ENCODE results near the gene TMEM167B.
"Not testable (repeated sequence)": the region's sequence is repeated elsewhere in the genome, so short reads cannot be mapped to it uniquely, and the experiment has no call there.

TMEM167B gene

DNA sequence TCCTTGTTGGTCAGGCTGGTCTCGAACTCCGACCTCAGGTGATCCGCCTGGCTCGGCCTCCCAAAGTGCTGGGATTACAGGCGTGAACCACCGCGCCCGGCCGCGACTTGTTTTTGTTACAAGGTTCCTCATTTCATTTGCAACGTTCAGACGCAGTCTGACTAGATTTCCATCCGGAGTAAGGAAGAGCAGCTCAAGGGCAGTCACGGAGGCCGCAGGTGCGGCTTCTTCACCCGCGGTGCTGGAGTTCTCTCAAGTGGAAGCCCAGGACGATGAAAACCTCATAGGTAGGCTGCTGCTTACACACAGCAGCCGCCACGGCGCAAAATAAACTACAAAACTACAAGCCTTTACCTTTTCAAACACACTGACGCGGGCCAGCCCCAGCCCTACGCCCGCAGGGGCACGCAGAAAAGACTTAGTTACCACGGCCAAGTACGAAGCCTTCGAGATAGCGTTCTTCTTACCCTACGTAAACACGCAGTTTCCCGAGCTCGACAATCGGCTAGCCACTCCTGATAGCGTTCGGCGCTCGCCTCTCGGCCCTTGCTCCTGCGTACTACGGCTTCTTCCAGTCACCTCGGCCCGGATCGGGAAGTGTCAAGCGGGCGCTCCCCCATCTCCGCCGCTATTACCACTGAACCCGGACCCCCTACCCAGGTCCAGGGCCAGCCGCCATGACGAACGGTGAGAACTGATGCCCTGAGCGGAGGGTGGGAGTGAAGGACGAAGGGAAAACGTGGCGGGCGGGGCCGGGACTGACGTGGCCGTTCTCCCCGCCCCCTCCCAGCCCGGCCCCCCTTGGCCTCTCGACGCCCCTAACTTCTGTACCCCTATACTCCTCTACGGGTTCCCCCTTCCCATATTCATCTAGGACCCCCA lies at the start of gene TMEM167B:
Gene TMEM167B, plus strand, starts transcription at position 569 of the 882 bp plus-strand sequence. Its CDS starts 109 bp downstream, at position 678.
- peak; percentile 82 for DNase-seq

GRCh38 chr1:109040989-109041620 lies 49.5 kb upstream of the TMEM167B start:
- DNase-seq, result no peak

DNA sequence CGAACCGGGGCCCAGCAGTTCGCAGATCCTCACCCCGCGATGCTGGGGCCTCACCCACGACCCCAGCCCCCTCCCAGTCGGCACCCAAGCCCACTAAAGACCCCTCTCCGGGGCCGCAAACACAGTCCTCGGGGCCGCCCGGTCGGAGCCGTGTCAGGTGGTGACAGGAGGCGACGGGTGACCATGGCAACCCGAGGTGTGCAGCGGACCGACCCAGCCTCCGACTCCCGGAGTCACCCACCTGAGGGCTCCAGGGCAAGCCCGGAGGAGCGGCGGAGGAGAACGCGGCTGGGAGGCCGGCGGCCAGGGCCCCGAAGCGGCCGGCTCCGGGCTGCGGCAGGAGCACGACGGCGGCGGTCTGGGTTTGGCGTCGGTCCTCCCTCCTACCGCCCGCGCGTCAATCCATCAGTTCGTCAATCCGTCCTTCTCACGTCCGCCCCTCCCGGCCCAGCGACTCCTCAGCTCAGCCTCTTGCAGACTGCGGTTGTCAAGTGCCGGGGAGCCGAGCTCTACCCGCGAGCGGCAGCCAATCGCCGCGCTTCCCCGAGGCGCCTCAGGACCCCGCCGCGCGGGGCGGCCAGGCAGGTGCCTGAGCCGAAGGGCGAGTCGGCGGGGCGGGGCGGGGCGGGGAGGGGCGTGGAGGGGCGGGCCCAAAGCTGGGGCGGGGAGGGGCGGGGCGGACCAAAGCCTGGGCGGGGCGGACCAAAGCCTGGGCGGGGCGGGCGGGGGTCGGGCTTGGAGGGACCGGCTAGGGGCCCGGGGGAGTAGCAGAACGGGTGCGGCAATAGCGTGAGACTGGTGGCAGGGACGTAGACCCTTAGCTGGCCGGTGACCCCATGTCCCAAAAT lies 48.7 kb upstream of the TMEM167B start, which contains the start of gene WDR47:
Gene WDR47, minus strand, starts transcription at position 482 of the 848 bp plus-strand sequence. CDS start 18,590 bp downstream, outside the sequence.
- peak; percentile 95 for DNase-seq

- no peak for DNase-seq
Observed at GRCh38 chr1:109045595-109045994, 45.0 kb upstream of the TMEM167B start.

DNA sequence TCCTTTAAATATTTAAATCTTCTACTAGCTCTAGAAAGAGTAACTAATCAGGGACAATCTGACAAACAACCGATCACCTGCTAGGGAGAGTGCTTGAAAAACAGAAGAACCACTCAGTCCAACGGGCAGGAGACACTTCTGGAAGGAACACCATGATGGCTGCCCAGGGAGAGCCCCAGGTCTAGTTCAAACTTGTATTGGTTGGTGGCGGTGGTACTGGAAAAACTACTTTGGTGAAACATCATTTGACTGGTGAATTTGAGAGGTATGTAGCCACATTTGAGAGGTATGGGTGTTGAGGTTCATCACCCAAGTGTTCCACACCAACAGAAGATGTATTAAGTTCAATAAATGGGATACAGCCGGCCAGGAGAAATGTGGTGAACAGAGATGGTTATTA lies 43.9 kb upstream of the TMEM167B start:
- no peak for DNase-seq

DNA sequence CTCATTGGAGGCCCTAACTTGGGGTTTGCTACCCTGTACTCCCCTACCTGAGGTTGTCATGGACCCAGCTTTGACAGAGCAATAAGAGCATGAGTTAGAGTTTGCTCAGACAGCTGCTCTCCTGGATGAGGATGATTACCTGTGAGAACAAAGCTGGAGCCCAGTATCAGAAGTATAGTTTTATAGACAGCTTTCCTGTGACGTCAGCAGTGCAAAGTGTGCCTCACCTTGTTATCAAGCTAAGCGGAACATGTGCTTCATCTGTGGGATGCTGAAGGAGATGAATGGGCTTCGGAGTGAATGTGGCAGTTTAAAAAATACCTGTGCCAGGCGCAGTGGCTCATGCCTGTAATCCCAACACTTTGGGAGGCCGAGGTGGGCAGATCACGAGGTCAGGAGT lies 43.2 kb upstream of the TMEM167B start:
- no peak for DNase-seq

GRCh38 chr1:109048335-109048734 lies 42.2 kb upstream of the TMEM167B start:
- no peak for DNase-seq

DNA sequence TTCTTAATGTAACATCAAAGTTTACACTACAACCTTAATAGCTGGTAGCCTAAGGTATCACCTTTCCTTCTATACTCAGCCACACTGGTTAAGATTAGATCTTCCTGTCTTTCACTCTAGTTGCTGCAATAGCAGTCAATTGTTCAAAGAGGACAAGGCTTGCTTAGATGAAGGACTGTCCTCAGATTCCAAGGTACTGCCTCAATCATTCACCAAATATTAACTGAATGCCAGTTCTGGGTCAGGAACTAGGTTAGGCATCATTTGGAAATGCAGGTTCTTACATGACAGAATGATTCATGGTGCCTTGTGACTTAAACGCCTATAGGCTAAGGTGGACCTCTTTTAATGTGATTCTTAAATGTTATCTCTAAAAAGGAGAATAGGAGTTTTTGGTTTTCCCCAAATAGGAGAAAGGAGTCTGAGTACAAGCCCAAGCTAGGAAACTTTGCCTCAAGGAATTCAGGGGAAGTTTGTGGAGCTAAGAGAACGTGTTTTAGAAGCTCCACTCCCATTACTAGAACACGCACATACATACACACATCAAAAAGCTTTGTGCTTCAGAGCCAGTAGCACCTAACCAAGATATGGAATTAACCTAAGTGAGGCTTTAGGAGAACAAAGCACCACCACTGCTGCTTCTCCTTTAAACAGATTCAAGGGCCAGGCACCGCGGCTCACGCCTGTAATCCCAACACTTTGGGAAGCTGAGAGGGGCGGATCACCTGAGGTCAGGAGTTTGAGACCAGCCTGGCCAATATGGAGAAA lies 40.2 kb upstream of the TMEM167B start:
- no peak for DNase-seq

DNA sequence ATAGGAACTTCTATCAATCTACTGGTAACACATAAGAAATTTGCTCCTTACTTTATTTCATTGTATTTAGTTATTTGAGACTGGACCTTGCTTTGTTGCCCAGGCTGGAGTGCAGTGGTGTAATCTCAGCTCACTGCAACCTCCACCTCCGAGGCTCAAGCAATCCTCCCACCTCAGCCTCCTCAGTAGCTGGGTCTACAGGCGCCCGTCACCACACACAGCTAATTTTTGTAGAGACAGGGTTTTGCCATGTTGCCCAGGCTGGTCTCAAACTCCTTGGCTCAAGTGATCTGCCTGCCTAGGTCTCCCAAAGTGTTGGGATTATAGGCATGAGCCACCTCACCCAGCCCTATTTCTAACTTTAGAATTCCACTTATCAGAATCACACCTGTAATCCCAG lies 38.4 kb upstream of the TMEM167B start:
- not testable (repeated sequence) for DNase-seq

DNA sequence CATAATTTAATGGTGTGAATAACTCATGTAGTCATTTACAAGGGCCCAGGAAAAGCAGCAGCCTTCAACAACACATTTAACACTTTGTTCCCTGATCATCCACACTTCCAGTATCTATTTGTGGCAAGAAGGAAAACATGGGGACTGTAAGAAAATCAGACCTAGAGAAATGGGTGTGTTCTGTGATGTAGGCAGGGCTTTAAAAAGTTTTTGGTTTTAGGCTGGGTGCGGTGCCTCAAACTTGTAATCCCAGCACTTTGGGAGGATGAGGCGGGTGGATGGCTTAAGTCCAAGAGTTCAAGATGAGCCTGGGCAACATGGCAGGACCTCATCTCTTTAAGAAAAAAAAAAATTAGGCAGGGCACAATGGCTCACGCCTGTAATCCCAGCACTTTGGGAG lies 34.5 kb upstream of the TMEM167B start:
- DNase-seq, result no peak

DNA sequence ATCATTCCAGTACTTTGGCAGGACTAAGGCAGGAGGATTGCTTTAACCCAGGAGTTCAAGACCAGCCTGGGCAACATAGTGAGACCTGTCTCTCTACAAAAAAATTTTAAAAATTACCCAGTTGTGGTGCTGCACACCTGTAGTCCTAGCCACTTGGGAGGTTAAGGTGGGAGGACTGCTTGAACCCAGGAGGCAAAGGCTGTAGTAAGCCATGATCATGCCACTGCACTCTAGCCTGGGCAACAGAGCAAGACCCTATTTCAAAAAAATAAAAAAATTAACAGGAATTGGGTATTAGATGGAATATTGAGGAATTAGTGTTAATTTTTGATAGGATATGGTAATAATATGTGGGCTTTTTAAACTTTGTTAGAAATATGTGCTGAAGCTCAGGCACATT lies 31.5 kb upstream of the TMEM167B start:
- no peak for DNase-seq

GRCh38 chr1:109060707-109061106 lies 29.9 kb upstream of the TMEM167B start:
- DNase-seq, result no peak

- no peak for DNase-seq
Observed at GRCh38 chr1:109061183-109061582, 29.4 kb upstream of the TMEM167B start.

DNA sequence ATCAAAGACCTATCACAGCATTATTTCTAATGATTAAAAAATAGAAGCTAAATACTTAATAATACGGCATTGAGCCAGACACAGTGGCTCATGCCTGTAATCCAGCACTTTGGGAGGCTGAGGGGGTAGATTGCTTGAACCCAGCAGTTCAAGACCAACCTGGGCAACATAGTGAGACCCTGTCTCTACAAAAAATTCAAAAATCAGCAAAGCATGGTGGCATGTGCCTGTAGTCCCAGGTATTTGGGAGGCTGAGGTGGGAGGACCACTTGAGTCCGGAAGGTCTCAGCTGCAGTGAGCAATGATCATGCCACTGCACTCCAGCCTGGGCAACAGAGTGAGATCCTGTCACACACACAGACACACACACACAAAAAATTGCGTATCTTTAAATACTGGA lies 25.4 kb upstream of the TMEM167B start:
- no peak for DNase-seq

DNA sequence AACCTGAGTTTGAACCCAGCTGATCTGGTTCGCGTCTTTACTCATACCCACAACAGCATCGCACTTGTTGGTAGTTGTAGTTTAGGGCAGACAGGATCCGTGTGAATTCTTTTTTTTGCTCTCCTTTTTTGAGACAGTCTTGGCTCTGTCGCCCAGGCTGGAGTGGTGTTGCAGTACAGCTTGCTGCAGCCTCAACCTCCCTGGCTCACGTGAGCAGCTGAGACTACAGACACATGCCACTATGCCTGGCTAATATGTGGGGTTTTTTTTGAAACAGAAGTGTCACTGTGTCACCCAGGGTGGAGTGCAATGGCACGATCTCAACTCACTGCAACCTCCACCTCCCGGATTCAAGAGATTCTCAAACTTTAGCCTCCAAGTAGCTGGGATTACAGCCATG lies 22.7 kb upstream of the TMEM167B start:
- no peak for DNase-seq

- DNase-seq, result no peak
Observed at GRCh38 chr1:109069294-109069693, 21.3 kb upstream of the TMEM167B start.

DNA sequence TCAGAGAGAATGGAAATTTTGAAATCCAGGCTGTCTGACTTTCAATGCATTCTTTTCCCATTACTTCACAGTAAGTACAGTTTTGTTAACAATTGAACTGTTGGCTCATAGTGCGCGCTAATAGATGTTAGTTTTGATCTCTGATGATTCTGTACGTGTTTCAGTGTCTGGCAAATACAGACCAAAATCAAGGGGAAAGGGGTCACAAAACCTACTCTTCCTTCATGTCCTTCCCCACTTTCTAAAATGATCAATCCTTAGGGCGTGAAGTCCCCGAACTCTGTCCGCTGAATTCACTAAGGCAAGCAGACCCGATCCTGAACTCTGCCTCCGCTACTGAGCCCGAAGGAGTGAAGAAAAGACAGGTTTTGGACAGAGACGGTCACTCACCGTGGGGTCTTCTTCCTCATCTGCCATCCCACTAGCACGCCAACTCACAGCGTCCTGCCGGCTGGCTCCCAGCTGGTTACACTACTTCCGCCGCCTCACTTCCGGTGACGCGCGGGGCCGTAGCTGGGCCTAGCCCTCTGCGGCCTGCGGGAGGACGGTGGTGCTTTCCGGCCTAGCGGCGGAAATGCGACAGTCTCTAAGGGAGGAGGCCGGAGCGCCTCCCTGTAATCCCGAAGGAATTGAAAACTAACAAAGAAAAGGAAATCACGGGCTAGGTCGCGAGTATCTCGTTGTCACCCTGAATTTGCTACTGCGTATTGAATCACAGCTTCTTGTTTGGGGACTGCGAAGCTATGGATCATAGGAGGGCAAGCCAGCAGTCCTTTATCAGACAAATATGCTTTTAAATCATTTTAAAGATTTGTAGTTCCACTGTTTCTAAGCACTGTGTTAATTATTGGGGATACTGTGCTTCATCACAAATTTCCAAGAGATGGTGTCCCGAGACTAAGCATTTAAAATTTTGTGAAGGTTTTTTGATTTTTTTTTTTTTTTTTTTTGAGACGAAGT lies 14.8 kb upstream of the TMEM167B start, which contains the start of gene TAF13:
Gene TAF13, minus strand, starts transcription at position 473 of the 960 bp plus-strand sequence. Its CDS starts 56 bp downstream, at position 417.
- DNase-seq, result peak; percentile 84

DNA sequence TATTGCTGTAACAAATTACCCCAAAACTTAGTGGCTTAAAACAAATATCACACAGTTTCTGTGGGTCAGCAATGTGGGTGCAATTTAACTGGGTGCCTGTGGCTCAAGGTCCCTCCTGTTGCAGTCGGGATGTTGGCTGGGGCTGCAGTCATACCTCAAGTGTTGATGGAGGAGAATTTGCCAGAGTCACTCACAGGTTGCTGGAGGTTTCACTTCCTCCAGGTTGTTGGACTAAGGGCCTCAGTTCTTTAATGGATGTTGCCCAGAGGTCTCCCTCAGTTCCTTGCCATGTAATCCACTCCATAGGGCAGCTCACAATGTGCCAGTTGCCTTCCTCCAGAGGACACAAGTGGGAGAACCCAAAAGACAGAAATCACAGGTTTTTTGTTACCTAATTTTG lies 12.2 kb upstream of the TMEM167B start:
- DNase-seq, result no peak

DNA sequence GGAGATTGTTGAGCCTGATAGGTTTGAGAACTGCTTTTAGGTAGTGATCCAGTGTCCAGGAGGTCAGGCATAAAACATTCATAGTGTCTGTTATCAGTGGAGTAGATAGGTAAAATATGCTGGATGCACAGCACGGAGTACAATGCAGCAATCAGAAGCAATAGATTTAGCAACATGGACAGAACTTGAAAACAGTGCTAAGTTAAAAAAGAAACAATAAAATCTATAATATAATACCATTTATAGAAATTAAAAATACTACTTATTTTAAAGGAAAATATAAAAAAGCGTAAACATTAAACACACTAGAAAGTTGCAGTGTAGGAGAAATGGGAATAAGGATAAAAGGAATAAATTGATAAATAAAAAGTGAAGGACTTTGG lies 11.3 kb upstream of the TMEM167B start:
- DNase-seq, result no peak

DNA sequence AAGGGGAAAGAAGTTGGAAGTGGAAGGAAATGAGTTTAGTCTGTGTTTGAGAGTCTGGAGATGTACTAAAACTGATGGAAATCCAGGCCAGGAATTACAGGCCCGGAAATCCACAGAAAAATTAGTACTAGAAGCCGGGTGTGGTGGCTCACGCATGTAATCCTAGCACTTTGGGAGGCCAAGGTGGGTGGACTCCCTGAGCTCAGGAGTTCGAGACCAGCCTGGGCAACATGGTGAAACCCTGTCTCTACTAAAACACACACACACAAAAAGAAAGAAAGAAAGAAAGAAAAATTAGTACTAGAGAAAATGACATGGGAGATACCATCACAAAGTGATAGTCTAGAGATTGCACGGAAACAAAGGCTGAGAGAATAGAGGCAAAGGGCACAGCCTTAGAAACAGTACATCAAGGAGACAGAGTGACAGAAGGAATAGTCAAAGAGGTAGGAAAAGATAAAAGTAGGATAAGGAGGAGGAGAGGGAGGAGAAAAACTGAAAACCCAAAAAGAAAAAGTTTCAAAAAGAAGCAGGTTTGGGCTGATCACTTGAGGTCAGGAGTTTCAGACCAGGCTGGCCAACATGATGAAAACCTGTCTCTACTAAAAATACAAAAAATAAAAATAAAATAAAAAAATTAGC lies 10.0 kb upstream of the TMEM167B start:
- DNase-seq, result no peak

- DNase-seq, result no peak
Observed at GRCh38 chr1:109083501-109083900, 7.1 kb upstream of the TMEM167B start.

Measured in NK-92 treated with Interleukin-12 subunit alpha and Interleukin-12 subunit beta, amount 100 ng/mL, for 24 hours (cell line).